Peyer's patch (tissue), 4 donors: ENCODE results near the gene MAML2. TPM values are rescaled to one million over a fixed set of nuclear protein-coding genes. Genes with fewer than 3 reads are reported as not detected.

Experiments
- DNase-seq, 3 donors: peaks; one replicate each; pipeline ENCODE4 v3.0.0-alpha.2; 2017 to 2019
- H3K27ac ChIP-seq, 4 donors: fragments of 200-600 bp; sonication (generic); one replicate each; pipeline ENCODE4 v1.5.1; 2016 to 2019
- H3K27me3 ChIP-seq, 2 donors: fragments of 200-600 bp; sonication (generic); one replicate each; pipeline ENCODE4 v1.5.1; 2019
- H3K36me3 ChIP-seq, 3 donors: fragments of 200-600 bp; sonication (generic); one replicate each; pipeline ENCODE4 v1.5.1; 2016 to 2019
- H3K4me1 ChIP-seq, 4 donors: fragments of 200-600 bp; sonication (generic); one replicate each; pipeline ENCODE4 v1.5.1; 2016 to 2019
- H3K4me3 ChIP-seq, 4 donors: fragments of 200-600 bp; sonication (generic); 1 replicate in 3 of 4; 2 replicates in 1 of 4; pipeline ENCODE4 v1.5.1; 2016 to 2019; ENCODE audit warnings: mild to moderate bottlenecking in 1 of 4
- H3K9me3 ChIP-seq, 4 donors: fragments of 200-600 bp; sonication (generic); one replicate each; pipeline ENCODE4 v1.5.1; 2016 to 2019; ENCODE audit warnings: mild to moderate bottlenecking in 1 of 4
- CTCF ChIP-seq, 6 experiments: fragments of 450-650 bp in 4 of 6; fragments of 200-600 bp in 2 of 6; sonication (generic) in 1 of 6; IDR thresholded peaks; one replicate each; pipeline ENCODE4 v1.5.1; 2017 to 2019; ENCODE audit warnings: antibody characterized with exemption in 6 of 6, mild to moderate bottlenecking in 3 of 6, moderate library complexity in 1 of 6
- POLR2A ChIP-seq, 2 donors: fragments of 450-650 bp; IDR thresholded peaks; one replicate each; pipeline ENCODE4 v1.5.1; 2017; ENCODE audit warnings: antibody characterized with exemption in 2 of 2, mild to moderate bottlenecking in 2 of 2, moderate library complexity in 2 of 2
- total RNA-seq, 4 donors: library from RNA; depleted of rRNA; stranded (reverse); fragments of >200 nt; gene quantifications; one replicate each; pipeline ENCODE4 v1.1.0, GENCODE V29; 2016

The MAML2 gene
- total RNA-seq, 4 donors from 2014 or later: 8.4 to 60.2 (median 22.7) TPM

- Histone ChIP-seq H3K9me3 (no peaks in the 10 kb centered on the region), H3K27me3 (no peaks in the 10 kb centered on the region), H3K4me3 (no peak overlapping the region), H3K27ac (no peak overlapping the region), H3K36me3 (no peaks in the 10 kb centered on the region), H3K4me1 (peaks cover 0 to 25% (median 0%) of the 10 kb centered on the region in 4 donors)
- TF ChIP-seq POLR2A (IDR thresholded peaks at IDR 0.05) (no peak), CTCF (IDR thresholded peaks at IDR 0.05) (no peak)
- DNase-seq: no peak
Measured at GRCh38 chr11:96279896-96280290, 63.1 kb downstream of the MAML2 start.

DNA sequence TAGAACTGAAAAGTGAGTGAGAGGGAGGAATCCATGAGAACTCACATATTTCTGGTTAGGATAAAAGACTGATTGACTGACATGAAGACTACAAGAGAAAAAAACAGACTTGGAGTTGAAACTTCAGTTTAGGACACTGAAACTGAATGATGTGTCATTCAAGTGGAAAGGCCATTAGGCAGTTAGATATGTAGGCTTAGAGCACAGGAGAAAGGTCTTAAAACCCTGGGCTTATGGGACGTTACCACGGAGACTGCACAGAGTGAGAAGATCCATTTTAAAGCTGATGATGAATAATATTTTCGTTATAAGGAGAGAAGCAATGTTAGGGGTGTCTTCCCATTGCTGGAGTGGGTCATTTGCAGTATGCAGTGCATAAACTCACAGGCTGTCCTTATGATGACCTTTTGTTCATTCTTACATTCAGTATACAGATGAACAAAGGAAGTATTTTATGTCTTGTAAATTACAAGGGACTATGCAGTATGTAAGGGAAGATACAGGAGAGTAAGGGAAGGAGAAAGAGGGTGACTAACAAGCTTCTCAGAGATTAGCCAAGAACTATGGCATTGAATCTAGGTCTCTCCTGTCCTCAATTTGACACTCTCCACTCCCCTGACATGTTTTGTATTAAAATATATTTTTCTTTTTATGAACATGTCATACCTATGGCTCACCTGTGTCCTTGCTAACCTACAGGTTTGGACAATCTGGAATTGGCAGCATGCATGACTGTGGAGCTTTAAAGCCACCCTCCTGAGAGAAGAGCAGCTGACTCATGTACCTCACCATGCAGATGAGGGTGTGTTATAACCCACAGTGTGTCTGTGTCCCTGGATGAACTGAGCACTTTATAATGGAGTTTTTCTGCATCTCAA is 63.7 kb downstream of the MAML2 start:
- H3K27ac ChIP-seq: no peak overlapping the region
- H3K4me1 ChIP-seq: peaks cover 0 to 25% (median 0%) of the 10 kb centered on the region in 4 donors
- no peaks in the 10 kb centered on the region for H3K36me3 ChIP-seq
- H3K9me3 ChIP-seq: no peaks in the 10 kb centered on the region
- TF ChIP-seq POLR2A (IDR thresholded peaks at IDR 0.05) (no peak), CTCF (IDR thresholded peaks at IDR 0.05) (no peak)
- no peak overlapping the region for H3K4me3 ChIP-seq
- DNase-seq: no peak
- H3K27me3 ChIP-seq: no peaks in the 10 kb centered on the region

DNA sequence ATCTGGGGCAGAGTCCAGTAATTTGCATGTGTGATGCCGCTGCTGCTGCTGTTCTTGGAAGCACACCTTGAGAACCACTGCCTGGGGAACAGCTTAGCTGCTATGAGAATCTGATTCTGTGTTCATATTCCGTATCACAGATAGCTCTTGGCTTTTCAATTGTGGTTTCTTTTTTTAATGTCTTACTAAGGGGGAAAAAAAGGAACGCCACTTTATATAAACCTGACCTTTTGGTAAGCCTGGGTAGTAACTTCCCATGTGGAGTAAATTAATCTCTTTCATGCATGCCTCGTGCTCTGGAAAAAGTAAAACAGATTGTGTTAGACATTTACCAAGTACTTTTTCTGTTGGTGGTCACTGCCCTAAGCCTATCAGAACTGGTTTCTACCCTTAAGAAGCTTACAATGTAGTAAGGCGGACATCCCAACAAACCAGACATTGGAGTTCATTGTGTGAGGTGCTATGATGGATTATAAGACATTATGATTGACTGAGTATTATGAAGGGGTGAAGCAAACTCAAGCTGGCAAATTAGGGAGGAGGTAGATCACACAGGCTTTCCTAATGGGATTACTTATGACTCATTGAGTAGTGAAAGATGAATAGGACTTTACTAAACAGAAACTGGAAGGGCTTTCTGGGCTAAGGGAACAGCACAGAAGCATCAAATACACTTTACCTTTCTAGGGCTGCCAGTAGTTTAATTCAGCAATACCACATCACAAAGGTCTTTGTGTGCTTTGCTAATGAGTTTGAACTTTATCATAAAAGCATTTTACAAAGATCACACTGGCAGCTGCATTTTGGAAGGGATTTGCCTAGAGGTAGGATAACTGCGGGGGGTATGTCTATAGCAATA is 64.7 kb downstream of the MAML2 start:
- Histone ChIP-seq H3K36me3 (no peaks in the 10 kb centered on the region), H3K4me3 (no peak overlapping the region), H3K4me1 (peaks cover 0 to 25% (median 0%) of the 10 kb centered on the region in 4 donors), H3K27ac (no peak overlapping the region), H3K27me3 (no peaks in the 10 kb centered on the region), H3K9me3 (no peaks in the 10 kb centered on the region)
- DNase-seq: no peak
- no peak for TF ChIP-seq CTCF (IDR thresholded peaks at IDR 0.05)
- TF ChIP-seq POLR2A (IDR thresholded peaks at IDR 0.05): no peak

DNA sequence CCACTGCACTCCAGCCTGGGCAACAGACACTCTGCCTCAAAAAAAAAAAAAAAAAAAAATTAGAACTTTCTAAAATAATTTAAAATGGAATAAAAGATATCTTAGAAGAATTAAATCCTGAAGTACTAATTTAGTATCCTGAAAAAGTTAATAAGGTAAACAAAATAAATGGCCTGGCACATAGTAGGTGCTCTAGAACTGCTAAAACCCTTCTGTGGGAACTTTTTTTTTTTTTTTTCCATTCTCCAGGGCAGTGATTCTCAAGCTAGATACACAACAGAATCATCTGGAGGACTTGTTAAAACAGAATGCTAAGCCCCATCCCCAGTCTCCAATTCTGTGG is 65.3 kb downstream of the MAML2 start:
- Histone ChIP-seq H3K4me1 (peaks cover 0 to 25% (median 2%) of the 10 kb centered on the region in 4 donors), H3K27me3 (no peaks in the 10 kb centered on the region), H3K4me3 (no peak overlapping the region), H3K27ac (no peak overlapping the region), H3K36me3 (no peaks in the 10 kb centered on the region), H3K9me3 (no peaks in the 10 kb centered on the region)
- DNase-seq: no peak
- TF ChIP-seq POLR2A (IDR thresholded peaks at IDR 0.05) (no peak), CTCF (IDR thresholded peaks at IDR 0.05) (no peak)

GRCh38 chr11:96276836-96277235 is 66.2 kb downstream of the MAML2 start:
- no peaks in the 10 kb centered on the region for H3K27me3 ChIP-seq
- no peak overlapping the region for H3K4me3 ChIP-seq
- TF ChIP-seq CTCF (IDR thresholded peaks at IDR 0.05): no peak
- no peaks in the 10 kb centered on the region for H3K36me3 ChIP-seq
- no peak overlapping the region for H3K27ac ChIP-seq
- peaks cover 0 to 25% (median 2%) of the 10 kb centered on the region in 4 donors for H3K4me1 ChIP-seq
- H3K9me3 ChIP-seq: no peaks in the 10 kb centered on the region
- DNase-seq: no peak
